SK-N-SH treated with all-trans-retinoic acid at 6 μM for 48 hours (cell line): ENCODE results near the gene HBB.
"Not testable (repeated sequence)": the region's sequence is repeated elsewhere in the genome, so short reads cannot be mapped to it uniquely, and the experiment has no call there.

Experiments used
- ATAC-seq: fragments of 200-7000 bp; cut with Tn5 transposase; 3 replicates; pipeline ENCODE4 v1.9.1; 2020; ENCODE audit warnings: mild to moderate bottlenecking, moderate library complexity
- ARNTL ChIP-seq: fragments of 450-650 bp; formaldehyde crosslinking; IDR thresholded peaks from 2 replicates; pipeline ENCODE4 v1.5.0; 2020; ENCODE audit warnings: low read depth, mild to moderate bottlenecking, moderate library complexity, borderline replicate concordance
- BACH2 ChIP-seq: fragments of 250-450 bp; sonication (Bioruptor Pico); IDR thresholded peaks from 2 replicates; pipeline ENCODE4 v1.9.0; 2021; ENCODE audit warnings: mild to moderate bottlenecking, borderline replicate concordance
- CREB5 ChIP-seq: fragments of 250-450 bp; sonication (Bioruptor Pico); IDR thresholded peaks from 2 replicates; pipeline ENCODE4 v1.5.1; 2020; ENCODE audit warnings: low read depth, mild to moderate bottlenecking, moderate library complexity
- CSDC2 ChIP-seq: fragments of 250-450 bp; sonication (Bioruptor Pico); IDR thresholded peaks from 2 replicates; pipeline ENCODE4 v1.5.0; 2020; ENCODE audit warnings: mild to moderate bottlenecking, moderate library complexity
- OSR1 ChIP-seq: fragments of 250-450 bp; sonication (Bioruptor Pico); IDR thresholded peaks from 2 replicates; pipeline ENCODE4 v1.8.0; 2022; ENCODE audit warnings: moderate library complexity, mild to moderate bottlenecking, inconsistent platforms
- SNAI2 ChIP-seq: fragments of 250-450 bp; sonication (Bioruptor Pico); IDR thresholded peaks from 2 replicates; pipeline ENCODE4 v1.5.0; 2020; ENCODE audit warnings: mild to moderate bottlenecking, moderate library complexity
- TOX ChIP-seq: fragments of 250-450 bp; sonication (Bioruptor Pico); IDR thresholded peaks from 2 replicates; pipeline ENCODE4 v1.8.0; 2021; ENCODE audit warnings: mild to moderate bottlenecking, moderate library complexity, borderline replicate concordance
- ZC3H10 ChIP-seq: fragments of 250-450 bp; sonication (Bioruptor Pico); IDR thresholded peaks from 2 replicates; pipeline ENCODE4 v1.5.1; 2021; ENCODE audit warnings: mild to moderate bottlenecking, moderate library complexity
- ZFP3 ChIP-seq: fragments of 250-450 bp; sonication (Bioruptor Pico); IDR thresholded peaks from 2 replicates; pipeline ENCODE4 v1.5.0; 2020; ENCODE audit warnings: mild to moderate bottlenecking, moderate library complexity
- ZFP30 ChIP-seq: fragments of 450-650 bp; formaldehyde crosslinking; IDR thresholded peaks from 2 replicates; pipeline ENCODE4 v1.5.0; 2022; ENCODE audit warnings: mild to moderate bottlenecking, moderate library complexity
- ZNF565 ChIP-seq: fragments of 450-650 bp; formaldehyde crosslinking; conservative IDR thresholded peaks from 2 replicates; pipeline ENCODE4 v1.5.0; 2020; ENCODE audit warnings: low read depth, mild to moderate bottlenecking, moderate library complexity
- TF ChIP-seq, protein P1 (sequence below): fragments of 250-450 bp; sonication (Bioruptor Pico); IDR thresholded peaks from 2 replicates; pipeline ENCODE4 v1.5.1; 2021; ENCODE audit warnings: mild to moderate bottlenecking, moderate library complexity
- TF ChIP-seq, protein P2 (sequence below): fragments of 250-450 bp; sonication (Bioruptor Pico); IDR thresholded peaks from 2 replicates; pipeline ENCODE4 v1.8.0; 2020; ENCODE audit warnings: mild to moderate bottlenecking, moderate library complexity, borderline replicate concordance
- TF ChIP-seq, protein P3 (sequence below): fragments of 250-450 bp; sonication (Bioruptor Pico); IDR thresholded peaks from 2 replicates; pipeline ENCODE4 v1.8.0; 2021; ENCODE audit warnings: low read depth, mild to moderate bottlenecking, moderate library complexity, borderline replicate concordance

HBB gene

DNA sequence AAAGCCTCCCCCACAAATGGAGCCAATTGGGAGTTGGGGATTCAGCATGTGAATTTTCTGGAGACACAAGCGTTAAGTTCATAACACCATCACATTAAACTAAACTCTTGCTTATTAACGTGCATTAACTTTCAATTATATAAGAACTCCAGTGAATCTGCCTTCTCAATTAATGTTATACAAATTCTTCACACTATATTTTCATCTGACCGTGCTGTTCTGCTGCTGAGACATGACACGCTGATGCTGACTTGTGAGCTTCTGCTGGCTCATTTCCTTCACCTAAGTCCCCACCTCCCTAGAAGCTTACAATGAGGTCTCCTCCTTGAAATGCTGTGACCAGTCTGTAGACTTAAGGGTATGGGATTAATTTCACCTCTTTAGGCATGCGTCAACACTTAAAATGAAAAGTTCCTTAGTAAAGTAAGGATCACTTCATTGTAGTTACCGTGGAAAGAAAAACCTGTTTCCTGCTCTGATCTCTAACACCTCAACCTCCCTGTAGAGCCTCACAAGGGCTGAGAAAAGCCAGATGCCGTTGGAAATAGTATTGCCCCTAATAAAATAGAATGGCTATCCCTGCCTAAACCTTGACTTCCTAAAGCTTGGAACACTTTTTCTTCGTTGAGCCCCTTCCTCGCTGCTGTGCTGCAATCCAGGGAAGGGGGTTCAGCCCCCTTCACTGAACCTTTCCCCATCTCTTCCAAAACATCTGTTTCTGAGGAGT is 25.5 kb upstream of the HBB start (continued):
- TF ChIP-seq, protein P1, sequence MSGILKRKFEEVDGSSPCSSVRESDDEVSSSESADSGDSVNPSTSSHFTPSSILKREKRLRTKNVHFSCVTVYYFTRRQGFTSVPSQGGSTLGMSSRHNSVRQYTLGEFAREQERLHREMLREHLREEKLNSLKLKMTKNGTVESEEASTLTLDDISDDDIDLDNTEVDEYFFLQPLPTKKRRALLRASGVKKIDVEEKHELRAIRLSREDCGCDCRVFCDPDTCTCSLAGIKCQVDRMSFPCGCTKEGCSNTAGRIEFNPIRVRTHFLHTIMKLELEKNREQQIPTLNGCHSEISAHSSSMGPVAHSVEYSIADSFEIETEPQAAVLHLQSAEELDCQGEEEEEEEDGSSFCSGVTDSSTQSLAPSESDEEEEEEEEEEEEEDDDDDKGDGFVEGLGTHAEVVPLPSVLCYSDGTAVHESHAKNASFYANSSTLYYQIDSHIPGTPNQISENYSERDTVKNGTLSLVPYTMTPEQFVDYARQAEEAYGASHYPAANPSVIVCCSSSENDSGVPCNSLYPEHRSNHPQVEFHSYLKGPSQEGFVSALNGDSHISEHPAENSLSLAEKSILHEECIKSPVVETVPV (CRISPR knock-in tag): no peak
- TF ChIP-seq BACH2 (CRISPR knock-in tag): no peak

DNA sequence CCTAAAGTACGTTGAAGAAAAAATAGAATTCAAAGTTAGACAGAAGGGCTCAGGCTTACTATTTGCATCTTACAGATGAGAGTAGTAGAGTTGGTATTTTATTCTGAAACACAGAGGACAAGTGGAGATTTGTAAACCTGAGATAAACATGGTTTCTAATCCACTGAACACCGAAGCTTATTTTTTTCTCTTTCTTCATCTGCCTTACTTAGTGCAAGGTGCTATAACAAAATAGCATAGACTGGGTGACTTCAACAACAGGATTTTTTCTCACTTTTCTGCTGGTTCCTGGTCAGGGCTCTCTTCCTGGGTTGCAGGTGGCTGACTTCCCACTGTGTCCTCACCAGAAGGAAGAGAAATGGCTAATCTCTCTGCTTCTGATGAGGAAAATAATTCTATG is 24.9 kb upstream of the HBB start:
- TF ChIP-seq, protein P2, sequence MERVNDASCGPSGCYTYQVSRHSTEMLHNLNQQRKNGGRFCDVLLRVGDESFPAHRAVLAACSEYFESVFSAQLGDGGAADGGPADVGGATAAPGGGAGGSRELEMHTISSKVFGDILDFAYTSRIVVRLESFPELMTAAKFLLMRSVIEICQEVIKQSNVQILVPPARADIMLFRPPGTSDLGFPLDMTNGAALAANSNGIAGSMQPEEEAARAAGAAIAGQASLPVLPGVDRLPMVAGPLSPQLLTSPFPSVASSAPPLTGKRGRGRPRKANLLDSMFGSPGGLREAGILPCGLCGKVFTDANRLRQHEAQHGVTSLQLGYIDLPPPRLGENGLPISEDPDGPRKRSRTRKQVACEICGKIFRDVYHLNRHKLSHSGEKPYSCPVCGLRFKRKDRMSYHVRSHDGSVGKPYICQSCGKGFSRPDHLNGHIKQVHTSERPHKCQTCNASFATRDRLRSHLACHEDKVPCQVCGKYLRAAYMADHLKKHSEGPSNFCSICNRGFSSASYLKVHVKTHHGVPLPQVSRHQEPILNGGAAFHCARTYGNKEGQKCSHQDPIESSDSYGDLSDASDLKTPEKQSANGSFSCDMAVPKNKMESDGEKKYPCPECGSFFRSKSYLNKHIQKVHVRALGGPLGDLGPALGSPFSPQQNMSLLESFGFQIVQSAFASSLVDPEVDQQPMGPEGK (CRISPR knock-in tag): no peak
- TF ChIP-seq ARNTL (no peak), ZNF565 (no peak), SNAI2 (CRISPR knock-in tag) (no peak), OSR1 (CRISPR knock-in tag) (no peak), CREB5 (CRISPR knock-in tag) (no peak), CSDC2 (CRISPR knock-in tag) (no peak), TOX (CRISPR knock-in tag) (no peak), ZC3H10 (CRISPR knock-in tag) (no peak), ZFP30 (no peak), ZFP3 (CRISPR knock-in tag) (no peak)
- TF ChIP-seq, protein P3, sequence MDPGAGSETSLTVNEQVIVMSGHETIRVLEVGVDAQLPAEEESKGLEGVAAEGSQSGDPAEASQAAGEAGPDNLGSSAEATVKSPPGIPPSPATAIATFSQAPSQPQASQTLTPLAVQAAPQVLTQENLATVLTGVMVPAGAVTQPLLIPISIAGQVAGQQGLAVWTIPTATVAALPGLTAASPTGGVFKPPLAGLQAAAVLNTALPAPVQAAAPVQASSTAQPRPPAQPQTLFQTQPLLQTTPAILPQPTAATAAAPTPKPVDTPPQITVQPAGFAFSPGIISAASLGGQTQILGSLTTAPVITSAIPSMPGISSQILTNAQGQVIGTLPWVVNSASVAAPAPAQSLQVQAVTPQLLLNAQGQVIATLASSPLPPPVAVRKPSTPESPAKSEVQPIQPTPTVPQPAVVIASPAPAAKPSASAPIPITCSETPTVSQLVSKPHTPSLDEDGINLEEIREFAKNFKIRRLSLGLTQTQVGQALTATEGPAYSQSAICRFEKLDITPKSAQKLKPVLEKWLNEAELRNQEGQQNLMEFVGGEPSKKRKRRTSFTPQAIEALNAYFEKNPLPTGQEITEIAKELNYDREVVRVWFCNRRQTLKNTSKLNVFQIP (CRISPR knock-in tag): no peak
- TF ChIP-seq, protein P1 (CRISPR knock-in tag): no peak
- ATAC-seq: no peak

GRCh38 chr11:5250543-5251204 is 23.8 kb upstream of the HBB start:
- ATAC-seq: no peak
- TF ChIP-seq TOX (CRISPR knock-in tag) (no peak), ZC3H10 (CRISPR knock-in tag) (no peak)

DNA sequence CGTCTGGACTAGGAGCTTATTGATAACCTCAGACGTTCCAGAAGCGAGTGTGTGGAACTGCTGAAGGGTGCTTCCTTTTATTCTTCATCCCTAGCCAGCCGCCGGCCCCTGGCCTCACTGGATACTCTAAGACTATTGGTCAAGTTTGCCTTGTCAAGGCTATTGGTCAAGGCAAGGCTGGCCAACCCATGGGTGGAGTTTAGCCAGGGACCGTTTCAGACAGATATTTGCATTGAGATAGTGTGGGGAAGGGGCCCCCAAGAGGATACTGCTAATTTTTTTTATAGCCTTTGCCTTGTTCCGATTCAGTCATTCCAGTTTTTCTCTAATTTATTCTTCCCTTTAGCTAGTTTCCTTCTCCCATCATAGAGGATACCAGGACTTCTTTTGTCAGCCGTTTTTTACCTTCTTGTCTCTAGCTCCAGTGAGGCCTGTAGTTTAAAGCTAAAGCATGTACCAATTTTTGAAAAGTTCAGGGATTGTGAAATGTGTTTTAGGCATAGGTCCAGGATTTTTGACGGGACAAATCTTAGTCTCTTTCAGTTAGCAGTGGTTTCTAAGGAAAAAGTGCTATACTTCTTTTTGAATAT is 23.0 kb upstream of the HBB start, which contains the start of gene HBG1:
Gene HBG1 (minus strand): TSS at position 51 of the 590 bp plus-strand sequence. CDS start 53 bp downstream, outside the sequence.
- ATAC-seq: not testable (repeated sequence)

GRCh38 chr11:5248498-5248897 is 21.6 kb upstream of the HBB start:
- ATAC-seq: not testable (repeated sequence)
